Glomerular visceral epithelial cell (primary cell): Measurements from ENCODE around the gene RIC8B.

Source experiments
- DNase-seq: peaks from one replicate; pipeline ENCODE4 v3.0.0-alpha.2; 2016; ENCODE audit errors: extremely low spot score

The RIC8B gene

GRCh38 chr12:106801830-106802533, 27.5 kb downstream of the RIC8B start:
- no peak for DNase-seq

- no peak for DNase-seq
Observed at GRCh38 chr12:106804668-106805067, 30.2 kb downstream of the RIC8B start.

GRCh38 chr12:106814714-106815113, 40.2 kb downstream of the RIC8B start:
- no peak for DNase-seq

GRCh38 chr12:106815741-106816140, 41.3 kb downstream of the RIC8B start:
- DNase-seq: no peak

- no peak for DNase-seq
Observed at GRCh38 chr12:106816231-106816630, 41.7 kb downstream of the RIC8B start.

- DNase-seq: no peak
Observed at GRCh38 chr12:106819991-106820390, 45.5 kb downstream of the RIC8B start.

GRCh38 chr12:106831699-106832098, 57.2 kb downstream of the RIC8B start:
- DNase-seq: no peak

GRCh38 chr12:106837782-106838181, 63.3 kb downstream of the RIC8B start:
- DNase-seq: no peak

- DNase-seq: no peak
Observed at GRCh38 chr12:106839333-106839732, 64.9 kb downstream of the RIC8B start.

GRCh38 chr12:106840243-106840642, 65.8 kb downstream of the RIC8B start:
- peak; percentile 55 for DNase-seq

- DNase-seq: peak; percentile 47
Observed at GRCh38 chr12:106841510-106842302, 67.2 kb downstream of the RIC8B start.

GRCh38 chr12:106845902-106846301, 71.4 kb downstream of the RIC8B start:
- no peak for DNase-seq

- DNase-seq: no peak
Observed at GRCh38 chr12:106847861-106848260, 73.4 kb downstream of the RIC8B start.

GRCh38 chr12:106851306-106851705, 76.8 kb downstream of the RIC8B start:
- no peak for DNase-seq

- DNase-seq: no peak
Observed at GRCh38 chr12:106854723-106855122, 80.2 kb downstream of the RIC8B start.

- no peak for DNase-seq
Observed at GRCh38 chr12:106855221-106855758, 80.8 kb downstream of the RIC8B start.

GRCh38 chr12:106861984-106862916, 87.8 kb downstream of the RIC8B start:
- no peak for DNase-seq

- no peak for DNase-seq
Observed at GRCh38 chr12:106863189-106863588, 88.7 kb downstream of the RIC8B start.

- no peak for DNase-seq
Observed at GRCh38 chr12:106865683-106866082, 91.2 kb downstream of the RIC8B start.

GRCh38 chr12:106866426-106867080, 92.1 kb downstream of the RIC8B start:
- no peak for DNase-seq

GRCh38 chr12:106867651-106868050, 93.2 kb downstream of the RIC8B start:
- DNase-seq: no peak
